Activated CD8-positive, alpha-beta memory T cell treated with anti-CD3 and anti-CD28 coated beads, Interleukin-2, amount 50 U/mL, for 1 hour (primary cell): ENCODE measurements around the gene TAF8.

Experiments
- DNase-seq: peaks from one replicate; pipeline ENCODE4 v3.0.0-alpha.2; 2020; ENCODE audit errors: extremely low read depth

Gene TAF8

DNA sequence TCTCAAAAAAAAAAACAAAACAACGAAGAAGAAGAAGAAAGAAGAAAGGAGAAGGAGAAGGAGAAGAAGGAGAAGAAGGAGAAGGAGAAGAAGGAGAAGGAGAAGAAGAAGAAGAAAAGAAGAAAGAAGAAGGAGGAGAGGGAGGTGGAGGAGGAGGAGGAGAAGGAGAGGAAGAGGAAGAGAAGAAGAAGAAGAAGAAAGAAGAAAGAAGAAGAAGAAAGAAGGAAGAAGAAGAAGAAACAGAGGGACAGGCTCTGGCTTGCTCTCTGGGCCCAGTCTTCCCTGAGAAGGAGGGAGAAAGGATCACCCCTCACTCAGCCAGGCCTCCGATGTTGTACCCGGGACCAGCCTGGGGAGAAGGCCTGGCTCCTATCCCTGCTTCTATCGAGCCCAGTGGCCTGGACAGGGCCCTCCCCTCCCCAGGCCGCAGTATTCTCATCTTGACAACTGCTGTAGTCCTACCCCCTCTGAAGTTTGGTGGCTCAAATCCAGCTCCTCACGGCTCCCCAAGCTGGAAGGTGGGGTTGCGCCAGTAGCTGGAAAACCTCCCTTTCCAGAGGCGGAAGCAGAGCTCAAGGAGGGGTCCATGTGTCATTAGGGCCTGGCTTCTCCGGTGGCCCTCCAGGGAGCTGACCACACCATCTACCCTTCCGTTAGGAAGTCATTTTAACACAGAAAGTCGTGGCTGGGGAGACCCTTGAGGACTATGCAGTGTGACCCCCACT lies 73.2 kb downstream of the TAF8 start:
- DNase-seq = no peak

DNA sequence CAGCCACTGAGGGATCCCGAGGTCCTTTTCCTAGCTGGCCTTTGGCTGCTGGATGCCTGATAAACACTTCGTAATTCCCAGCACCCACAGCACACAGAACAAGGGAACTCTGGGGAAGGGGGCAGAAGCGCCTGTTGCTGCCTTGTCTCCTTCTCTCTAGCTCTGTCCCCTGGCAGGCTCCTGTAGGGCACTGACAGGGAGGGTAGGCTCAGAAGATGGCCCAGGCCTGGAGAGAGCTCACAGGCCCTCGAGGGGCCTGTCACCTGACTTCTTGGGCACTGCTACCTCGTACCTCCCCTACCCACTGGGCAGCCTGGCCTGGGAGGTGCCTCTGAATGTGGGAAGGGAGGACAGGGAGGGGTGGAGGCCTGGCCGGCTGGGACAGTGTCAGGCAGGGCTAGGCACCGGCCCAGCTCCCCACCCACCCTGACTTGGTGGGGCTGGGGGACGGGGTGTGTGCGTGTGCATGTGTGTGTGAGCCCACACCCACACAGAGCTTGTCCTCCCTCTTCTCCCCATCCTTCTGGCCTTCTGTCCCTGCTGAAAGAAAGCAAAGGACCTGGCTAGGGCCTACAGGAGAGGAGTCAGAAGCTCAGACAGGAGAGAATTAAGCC lies 74.0 kb downstream of the TAF8 start:
- no peak for DNase-seq

DNA sequence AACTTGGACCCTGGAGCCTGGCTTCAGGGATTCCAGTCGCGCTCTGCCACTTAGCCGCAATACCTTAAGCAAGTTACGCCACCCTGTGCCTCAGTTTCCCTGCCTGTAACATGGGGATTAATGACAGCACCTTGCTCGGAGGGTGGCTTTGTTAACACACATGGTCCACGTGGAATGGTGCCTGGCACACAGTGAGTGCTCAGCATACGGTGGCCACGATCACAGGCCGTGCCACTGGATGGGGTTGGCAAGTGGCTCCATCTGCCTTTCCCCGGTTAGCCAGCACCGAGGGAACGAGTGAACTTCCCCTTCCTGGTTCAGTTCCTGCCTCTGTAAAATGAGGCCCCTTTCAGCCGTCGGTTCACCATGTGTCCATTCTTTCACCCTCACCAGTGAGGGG lies 74.9 kb downstream of the TAF8 start:
- DNase-seq = no peak

DNA sequence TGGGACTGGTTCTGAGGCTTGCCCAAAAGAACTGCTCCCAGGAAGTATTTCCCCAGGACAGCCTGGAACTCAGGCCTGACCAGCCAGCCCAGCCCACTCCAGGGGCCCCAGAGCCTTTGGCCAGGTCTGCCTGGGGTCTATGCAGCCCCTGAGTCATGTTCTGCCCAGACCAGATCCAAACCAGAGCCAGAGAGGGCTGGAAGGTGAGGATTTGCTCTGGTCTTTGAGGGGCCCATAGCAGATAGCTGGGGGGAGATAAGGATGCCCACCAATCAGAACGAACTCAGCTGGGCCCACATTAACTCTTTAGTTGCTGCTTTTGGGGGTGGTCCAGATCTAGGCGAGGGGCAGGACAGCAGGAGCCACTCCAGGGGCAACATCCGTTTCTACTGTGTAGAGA lies 75.3 kb downstream of the TAF8 start:
- no peak for DNase-seq

DNA sequence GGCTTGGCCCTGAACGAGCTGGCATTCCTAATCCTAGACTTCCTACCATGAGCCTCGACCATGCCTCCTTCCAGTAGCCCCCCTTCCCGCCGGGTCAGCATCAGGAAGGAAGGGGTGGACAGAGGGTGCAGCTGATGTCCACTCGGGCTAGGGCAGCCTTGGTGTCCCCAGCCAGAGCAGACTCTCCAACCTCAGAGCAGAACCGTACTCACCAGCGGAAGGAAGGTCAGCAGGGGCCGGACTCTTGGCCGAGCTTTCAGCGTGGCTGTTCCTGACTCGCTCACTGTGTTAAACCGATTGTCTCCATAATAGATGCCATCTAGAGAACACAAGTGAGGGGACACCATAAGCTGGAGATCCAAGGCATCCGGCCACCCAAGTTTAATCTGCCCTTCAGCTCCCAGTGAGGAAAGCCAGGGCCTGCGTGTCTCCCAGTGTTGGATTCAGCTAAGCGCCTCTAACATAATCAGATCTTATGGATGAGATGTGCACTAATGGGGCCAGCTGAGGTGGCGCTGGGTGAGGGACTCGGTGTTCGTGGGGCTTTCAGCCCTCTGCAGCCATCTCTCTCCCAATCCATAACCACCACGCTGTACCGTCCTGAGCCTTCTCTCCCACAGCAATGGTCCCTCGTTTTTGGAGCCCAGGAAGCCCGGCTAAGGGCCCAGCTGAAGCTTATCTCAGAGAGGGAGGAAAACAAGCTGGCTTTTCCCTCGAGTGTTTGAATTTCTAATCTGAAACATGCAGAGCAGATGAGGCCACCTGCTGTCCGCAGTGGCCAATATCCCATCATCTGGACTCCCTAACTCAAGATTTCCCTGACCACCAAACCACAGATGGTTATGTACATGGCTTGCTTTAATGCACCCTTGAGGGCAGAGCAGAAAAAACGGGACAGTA lies 78.4 kb downstream of the TAF8 start:
- DNase-seq = no peak

DNA sequence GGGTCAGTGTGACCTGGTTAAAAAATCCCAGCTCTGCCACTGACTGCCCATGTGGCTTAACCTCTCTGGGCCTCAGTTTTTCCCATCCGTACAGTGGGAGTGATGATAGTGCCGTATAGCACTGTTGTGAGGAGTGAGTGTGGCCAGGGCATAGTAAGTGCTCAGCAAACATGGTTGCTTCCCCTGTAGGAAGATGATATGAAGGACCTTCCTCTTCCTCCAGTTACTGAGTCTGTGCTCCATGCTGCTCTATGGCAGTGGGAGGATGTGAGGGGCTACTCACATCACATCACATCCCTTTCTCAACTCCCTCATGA lies 79.0 kb downstream of the TAF8 start:
- no peak for DNase-seq

DNA sequence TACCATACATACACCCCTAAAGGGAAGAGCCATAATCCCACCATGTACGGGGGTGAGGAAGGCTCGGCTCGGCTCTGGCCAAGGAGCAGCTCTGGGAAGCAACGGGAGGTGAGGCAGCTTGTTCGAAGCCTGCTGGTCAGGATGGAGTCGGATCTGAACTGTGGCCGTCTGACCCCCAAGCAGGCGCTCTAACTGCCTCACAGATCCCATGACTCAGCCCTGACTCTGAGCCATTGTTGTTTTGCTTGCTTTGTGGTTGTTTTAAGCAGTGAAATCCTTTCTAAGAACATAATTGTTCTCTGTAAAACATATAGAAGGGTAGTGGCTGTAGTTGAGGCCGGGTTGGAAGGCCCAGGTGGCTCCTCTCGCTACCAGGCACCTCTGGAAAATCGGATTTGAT lies 81.2 kb downstream of the TAF8 start:
- no peak for DNase-seq

DNA sequence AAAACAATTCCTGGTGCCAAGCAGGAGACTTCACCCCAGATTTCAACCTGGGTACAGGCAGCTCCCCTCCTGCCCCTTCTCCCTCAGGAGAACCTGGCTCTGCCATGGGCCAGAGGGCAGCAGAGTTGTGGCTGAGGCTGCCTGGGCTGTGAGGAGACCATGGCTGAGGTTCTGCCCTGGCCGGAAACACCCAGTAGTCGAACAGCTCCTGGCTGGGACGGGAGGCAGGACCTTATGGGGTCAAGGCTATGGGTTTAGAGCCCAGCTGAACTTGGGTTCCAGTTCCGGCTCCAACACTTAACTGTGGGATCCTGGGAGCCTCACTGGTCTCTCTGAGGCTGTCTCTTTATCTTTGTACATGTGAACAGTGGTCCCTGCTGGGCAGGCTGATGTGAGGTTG lies 83.6 kb downstream of the TAF8 start:
- no peak for DNase-seq

DNA sequence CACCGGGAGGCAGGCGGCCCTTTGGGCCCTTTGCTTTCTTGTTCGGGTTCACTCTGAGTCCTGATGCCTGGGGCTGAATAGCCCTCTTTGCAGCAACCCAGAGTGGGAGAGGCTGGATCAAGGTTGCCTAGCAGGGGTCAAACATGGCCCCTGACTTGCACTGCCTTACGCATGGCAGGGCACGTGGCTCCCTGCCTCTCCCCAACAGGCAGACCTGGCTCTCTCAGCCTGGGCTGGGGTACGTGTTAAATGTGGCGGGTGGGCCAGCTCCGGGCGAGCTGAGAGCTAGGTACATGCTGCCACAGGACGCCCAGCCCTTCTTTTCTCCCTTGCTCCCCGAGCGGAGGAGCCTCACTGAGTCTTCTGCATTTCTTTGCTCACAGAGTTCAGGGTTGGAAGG lies 84.8 kb downstream of the TAF8 start:
- no peak for DNase-seq

DNA sequence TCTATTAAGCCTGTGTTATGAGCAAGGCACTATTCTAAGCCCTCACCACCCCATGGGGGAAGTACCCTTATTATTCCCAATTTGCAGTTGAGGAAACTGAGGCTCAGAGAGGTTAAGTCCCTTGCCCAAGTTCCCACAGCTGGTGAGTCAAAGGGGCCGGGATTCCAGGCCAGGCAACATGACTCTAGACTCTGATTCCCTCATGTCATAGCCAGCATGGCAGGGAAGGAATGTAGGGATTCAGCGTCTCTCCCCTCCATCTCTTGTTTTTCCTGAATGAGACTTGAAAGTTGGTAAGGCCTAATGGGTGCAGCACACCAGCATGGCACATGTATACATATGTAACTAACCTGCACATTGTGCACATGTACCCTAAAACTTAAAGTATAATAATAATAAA lies 85.4 kb downstream of the TAF8 start:
- DNase-seq = no peak

DNA sequence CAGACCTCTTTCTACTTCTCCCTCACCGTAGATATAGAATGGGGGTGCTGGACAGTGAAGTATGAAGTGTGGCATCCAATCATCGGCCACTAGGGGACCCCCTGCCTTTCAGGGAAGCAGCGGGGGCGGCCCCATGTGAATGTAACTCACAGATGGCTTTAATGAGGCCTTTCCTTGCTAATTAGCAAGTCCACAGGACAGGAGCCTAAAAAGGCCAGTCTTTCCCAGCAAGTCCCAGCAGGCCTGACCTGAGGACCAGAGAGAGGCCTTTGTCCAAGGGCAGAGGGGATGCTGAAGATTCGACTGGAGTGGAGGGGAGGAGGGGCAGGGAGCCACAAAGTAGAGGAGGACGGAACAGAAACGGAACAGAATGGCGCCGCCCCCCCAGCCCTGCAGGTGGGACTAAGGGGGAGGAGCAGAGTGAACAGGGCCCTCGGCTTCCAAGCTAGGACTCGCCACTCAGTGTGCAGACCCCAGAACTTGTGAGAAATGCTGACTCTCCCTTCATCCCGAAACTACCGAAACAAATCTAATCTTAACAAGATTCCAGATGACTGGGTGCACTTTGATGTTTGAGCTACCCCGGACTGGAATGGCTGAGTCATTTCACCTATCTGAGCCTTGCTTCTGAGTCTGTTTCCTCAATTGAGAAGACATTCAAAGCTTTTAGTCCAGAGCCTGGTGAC lies 86.3 kb downstream of the TAF8 start:
- no peak for DNase-seq
